Endothelial cell (in vitro differentiated cells): ENCODE results near the gene SSRP1. TPM values are rescaled to one million over a fixed set of nuclear protein-coding genes. Genes with fewer than 3 reads are reported as not detected.
A peak's percentile ranks its signal among the peaks of the same experiment; 100 is the strongest.

Experiments
- DNase-seq: peaks from one replicate; pipeline ENCODE4 v3.0.0; 2021; ENCODE audit warnings: low spot score
- H3K27ac Mint-ChIP-seq: one replicate; pipeline ENCODE4 v1.8.0; 2021; ENCODE audit warnings: mixed read lengths, inconsistent platforms; ENCODE audit not compliant: unreplicated experiment
- H3K27me3 Mint-ChIP-seq: one replicate; pipeline ENCODE4 v1.8.0; 2021; ENCODE audit warnings: mild to moderate bottlenecking, moderate library complexity, mixed read lengths, inconsistent platforms; ENCODE audit not compliant: unreplicated experiment
- H3K36me3 Mint-ChIP-seq: one replicate; pipeline ENCODE4 v1.8.0; 2021; ENCODE audit warnings: mild to moderate bottlenecking, low read depth, mixed read lengths, inconsistent platforms; ENCODE audit not compliant: unreplicated experiment
- H3K4me1 Mint-ChIP-seq: one replicate; pipeline ENCODE4 v1.8.0; 2021; ENCODE audit warnings: mild to moderate bottlenecking, mixed read lengths, inconsistent platforms; ENCODE audit not compliant: unreplicated experiment
- H3K4me3 Mint-ChIP-seq: one replicate; pipeline ENCODE4 v1.8.0; 2021; ENCODE audit warnings: mild to moderate bottlenecking, mixed read lengths, inconsistent platforms; ENCODE audit not compliant: unreplicated experiment
- H3K9me3 Mint-ChIP-seq: one replicate; pipeline ENCODE4 v1.8.0; 2021; ENCODE audit warnings: mixed read lengths, inconsistent platforms; ENCODE audit not compliant: unreplicated experiment
- total RNA-seq: library from RNA; stranded (reverse); fragmentation: NEBNext Ultra II Directional; extraction: Animal tissue kit (Norgen Biotek cat#: 25700); gene quantifications from one replicate; pipeline ENCODE4 v1.2.1, GENCODE V29; 2021; ENCODE audit not compliant: unreplicated experiment
- TF ChIP-seq, protein P1 (sequence below): fragments of 200-600 bp; sonication (generic); IDR thresholded peaks from one replicate; pipeline ENCODE4 v1.5.0; 2021; ENCODE audit warnings: antibody characterized with exemption; ENCODE audit not compliant: unreplicated experiment

The SSRP1 gene
- total RNA-seq, 1 donor from 2014 or later: 134 TPM

DNA sequence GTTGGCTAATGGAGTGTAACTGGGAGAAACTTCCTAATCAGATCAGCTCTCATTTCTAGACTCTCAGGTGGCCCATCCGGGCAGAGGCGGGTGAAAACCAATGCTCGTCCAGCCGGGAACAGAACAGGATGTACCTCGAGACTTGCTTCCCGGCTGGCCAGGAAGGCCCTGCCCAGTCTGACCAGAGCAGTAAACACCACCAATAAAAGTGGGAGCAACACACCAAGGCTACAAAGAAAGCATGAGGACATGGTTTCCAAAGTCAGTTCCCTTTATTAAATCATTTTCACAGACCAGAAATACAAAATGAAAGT lies 10.0 kb downstream of the SSRP1 start:
- Mint-ChIP-seq H3K4me1 (peaks cover 57% of the 10 kb centered on the region), H3K4me3 (peak overlapping the region; percentile 96), H3K27me3 (peaks cover 23% of the 10 kb centered on the region), H3K27ac (peak overlapping the region; percentile 100), H3K9me3 (no peaks in the 10 kb centered on the region), H3K36me3 (peaks cover 61% of the 10 kb centered on the region)
- TF ChIP-seq, protein P1, sequence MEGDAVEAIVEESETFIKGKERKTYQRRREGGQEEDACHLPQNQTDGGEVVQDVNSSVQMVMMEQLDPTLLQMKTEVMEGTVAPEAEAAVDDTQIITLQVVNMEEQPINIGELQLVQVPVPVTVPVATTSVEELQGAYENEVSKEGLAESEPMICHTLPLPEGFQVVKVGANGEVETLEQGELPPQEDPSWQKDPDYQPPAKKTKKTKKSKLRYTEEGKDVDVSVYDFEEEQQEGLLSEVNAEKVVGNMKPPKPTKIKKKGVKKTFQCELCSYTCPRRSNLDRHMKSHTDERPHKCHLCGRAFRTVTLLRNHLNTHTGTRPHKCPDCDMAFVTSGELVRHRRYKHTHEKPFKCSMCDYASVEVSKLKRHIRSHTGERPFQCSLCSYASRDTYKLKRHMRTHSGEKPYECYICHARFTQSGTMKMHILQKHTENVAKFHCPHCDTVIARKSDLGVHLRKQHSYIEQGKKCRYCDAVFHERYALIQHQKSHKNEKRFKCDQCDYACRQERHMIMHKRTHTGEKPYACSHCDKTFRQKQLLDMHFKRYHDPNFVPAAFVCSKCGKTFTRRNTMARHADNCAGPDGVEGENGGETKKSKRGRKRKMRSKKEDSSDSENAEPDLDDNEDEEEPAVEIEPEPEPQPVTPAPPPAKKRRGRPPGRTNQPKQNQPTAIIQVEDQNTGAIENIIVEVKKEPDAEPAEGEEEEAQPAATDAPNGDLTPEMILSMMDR: no peak
- DNase-seq: peak; percentile 52

DNA sequence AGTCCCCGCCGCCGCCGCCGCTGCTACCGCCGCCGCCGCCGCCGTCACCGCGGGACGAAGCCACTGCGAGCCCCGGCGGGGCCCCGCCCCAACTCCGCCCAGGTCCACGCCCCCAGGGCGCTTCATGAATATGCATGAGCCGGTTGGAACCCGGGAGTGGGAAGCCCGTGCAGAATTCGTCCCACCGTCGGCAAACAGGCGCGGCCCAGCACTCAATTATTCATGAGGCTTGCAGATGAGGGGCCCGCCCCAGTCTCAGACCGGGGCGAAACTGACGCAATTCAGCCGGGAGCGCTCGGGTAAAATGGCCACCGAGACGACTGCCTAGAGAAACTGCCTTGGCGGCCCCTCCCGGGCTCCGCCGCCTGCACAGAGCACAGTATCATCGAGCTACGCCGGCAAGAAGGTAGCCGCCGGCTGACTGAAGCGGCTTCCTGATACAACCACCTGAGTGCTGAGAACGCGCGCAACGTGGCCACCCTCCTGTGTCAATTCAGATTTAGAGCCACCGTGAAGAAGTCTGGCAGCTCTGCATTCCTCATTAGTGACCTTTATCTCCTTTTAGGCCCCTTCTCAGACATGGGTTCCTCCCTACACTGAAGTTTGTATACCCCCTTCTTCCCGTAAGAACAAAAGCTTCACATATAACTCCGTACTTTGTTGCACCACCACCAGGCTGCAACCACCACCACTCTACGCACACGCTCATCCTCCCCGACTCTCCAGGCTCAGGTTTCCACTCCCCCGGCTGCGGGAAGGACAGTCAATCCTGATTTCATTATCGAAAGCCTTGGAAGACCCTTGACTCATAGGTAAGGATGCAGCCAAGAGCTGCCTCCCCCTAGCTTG lies 10.6 kb downstream of the SSRP1 start, which contains the start of gene TNKS1BP1:
TSS of gene TNKS1BP1 (minus strand) at position 67 of the 849 bp plus-strand sequence. CDS start 3,067 bp downstream, outside the sequence.
- H3K36me3 Mint-ChIP-seq: peaks cover 58% of the 10 kb centered on the region
- peak within 1 kb of the TSS; percentile 96 for H3K4me3 Mint-ChIP-seq
- peak; percentile 94 for DNase-seq
- TF ChIP-seq, protein P1: no peak
- H3K4me1 Mint-ChIP-seq: peaks cover 59% of the 10 kb centered on the region
- H3K27me3 Mint-ChIP-seq: peaks cover 23% of the 10 kb centered on the region
- H3K27ac Mint-ChIP-seq: peak within 1 kb of the TSS; percentile 100
- H3K9me3 Mint-ChIP-seq: no peaks in the 10 kb centered on the region

DNA sequence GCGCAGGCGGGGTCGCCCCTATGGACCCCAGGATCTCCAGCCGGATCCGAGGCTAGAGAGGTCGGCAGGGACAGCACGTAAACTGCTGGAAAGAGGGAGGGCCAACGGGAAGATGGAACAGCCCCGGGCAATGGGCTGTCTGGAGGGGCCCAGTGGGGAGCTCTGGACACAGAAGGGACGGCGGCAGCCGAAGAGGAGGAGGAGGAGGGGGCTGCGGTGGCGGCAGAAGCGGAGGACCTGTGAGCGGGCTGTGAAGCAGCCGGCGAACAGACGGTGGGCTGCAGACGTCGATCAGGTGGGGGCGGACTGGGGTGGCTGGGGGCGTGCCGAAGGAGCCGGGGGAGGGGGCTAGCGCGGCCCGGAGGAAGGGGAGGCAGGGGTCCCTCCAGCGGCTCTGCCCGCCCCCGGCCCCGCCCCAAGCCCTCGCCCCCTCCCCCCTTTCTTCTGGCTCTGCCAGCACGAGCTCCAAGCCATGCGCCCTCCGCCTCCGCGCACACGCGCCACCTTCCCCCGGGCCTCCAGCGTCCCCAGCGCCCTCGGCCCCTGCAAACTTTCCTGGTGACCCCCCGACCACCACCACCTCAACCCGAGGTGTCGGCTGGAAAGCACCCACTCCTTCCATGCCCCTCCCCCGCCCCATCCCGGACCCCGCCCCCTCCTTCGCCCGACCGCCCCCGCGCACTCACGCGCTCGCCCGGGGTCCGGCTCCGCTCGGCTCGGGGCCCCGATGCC lies 11.4 kb downstream of the SSRP1 start:
- Mint-ChIP-seq H3K4me3 (peak overlapping the region; percentile 95), H3K36me3 (peaks cover 51% of the 10 kb centered on the region), H3K4me1 (peaks cover 59% of the 10 kb centered on the region), H3K27ac (peak overlapping the region; percentile 90), H3K27me3 (peaks cover 23% of the 10 kb centered on the region), H3K9me3 (no peaks in the 10 kb centered on the region)
- TF ChIP-seq, protein P1: no peak
- DNase-seq: peak; percentile 75

DNA sequence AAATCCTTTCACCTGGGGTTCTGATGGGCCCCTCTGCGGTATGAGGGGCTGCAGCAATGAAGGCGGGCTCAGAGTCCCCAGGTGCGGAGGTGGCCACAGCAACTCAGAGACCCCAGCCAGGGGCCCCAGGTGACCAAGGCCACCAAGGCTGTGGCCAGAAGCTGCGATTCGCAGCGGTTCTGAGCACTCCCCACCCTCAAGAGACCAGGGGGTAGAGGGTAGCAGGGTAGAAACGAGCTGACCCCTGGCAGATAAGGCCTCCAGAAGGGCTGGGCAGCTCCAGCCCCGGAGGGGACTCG lies 11.9 kb downstream of the SSRP1 start:
- H3K27ac Mint-ChIP-seq: peak overlapping the region; percentile 90
- DNase-seq: no peak
- peak overlapping the region; percentile 95 for H3K4me3 Mint-ChIP-seq
- H3K9me3 Mint-ChIP-seq: no peaks in the 10 kb centered on the region
- peaks cover 62% of the 10 kb centered on the region for H3K4me1 Mint-ChIP-seq
- H3K27me3 Mint-ChIP-seq: peaks cover 25% of the 10 kb centered on the region
- H3K36me3 Mint-ChIP-seq: peaks cover 49% of the 10 kb centered on the region
- TF ChIP-seq, protein P1: no peak
